GM23338 (cell line): ENCODE results near the gene SOAT1. TPM values are rescaled to one million over a fixed set of nuclear protein-coding genes. Genes with fewer than 3 reads are reported as not detected.

ENCODE experiments used
- ATAC-seq: fragments of 200-7000 bp; cut with Tn5 transposase; 3 replicates; pipeline ENCODE4 v1.9.1; 2020
- DNase-seq: peaks from one replicate; pipeline ENCODE4 v3.0.0-alpha.2; 2015; ENCODE audit warnings: low spot score
- H2AFZ ChIP-seq: fragments of 200-600 bp; sonication (generic); 2 replicates; pipeline ENCODE4 v1.8.0; 2016; ENCODE audit warnings: antibody characterized with exemption, mild to moderate bottlenecking, moderate library complexity
- H3F3A ChIP-seq: fragments of 200-600 bp; sonication (generic); replicated peaks from 2 replicates; pipeline ENCODE4 v1.8.0; 2017; ENCODE audit warnings: antibody characterized with exemption, mixed run types, low read depth
- H3K27ac ChIP-seq: fragments of 200-600 bp; sonication (generic); 2 replicates; pipeline ENCODE4 v1.6.1; 2016; ENCODE audit warnings: low read depth
- H3K27me3 ChIP-seq: fragments of 200-600 bp; sonication (generic); 2 replicates; pipeline ENCODE4 v1.8.0; 2016; ENCODE audit warnings: mild to moderate bottlenecking, mixed run types, moderate library complexity; ENCODE audit not compliant: insufficient read depth
- H3K36me3 ChIP-seq: fragments of 200-600 bp; sonication (generic); 2 replicates; pipeline ENCODE4 v1.8.0; 2016; ENCODE audit warnings: mild to moderate bottlenecking; ENCODE audit not compliant: insufficient read depth
- H3K4me1 ChIP-seq: fragments of 200-600 bp; sonication (generic); 2 replicates; pipeline ENCODE4 v1.8.0; 2016; ENCODE audit warnings: mild to moderate bottlenecking, moderate library complexity; ENCODE audit not compliant: insufficient read depth
- H3K4me2 ChIP-seq: fragments of 200-600 bp; sonication (generic); 2 replicates; pipeline ENCODE4 v1.7.1; 2017; ENCODE audit warnings: mixed run types
- H3K4me3 ChIP-seq: fragments of 200-600 bp; sonication (generic); 2 replicates; pipeline ENCODE4 v1.6.1; 2016; ENCODE audit warnings: mixed run types
- H3K79me2 ChIP-seq: fragments of 200-600 bp; sonication (generic); replicated peaks from 2 replicates; pipeline ENCODE4 v1.8.0; 2017; ENCODE audit warnings: mild to moderate bottlenecking; ENCODE audit not compliant: insufficient read depth
- H3K9me2 ChIP-seq: fragments of 200-600 bp; sonication (generic); 2 replicates; pipeline ENCODE4 v1.8.0; 2017; ENCODE audit not compliant: insufficient read depth
- H4K20me1 ChIP-seq: fragments of 200-600 bp; sonication (generic); replicated peaks from 2 replicates; pipeline ENCODE4 v1.8.0; 2017; ENCODE audit warnings: mild to moderate bottlenecking; ENCODE audit not compliant: insufficient read depth
- H3K27ac Mint-ChIP-seq: 2 replicates; pipeline ENCODE4 v1.8.0; 2020; ENCODE audit warnings: inconsistent platforms, mild to moderate bottlenecking, moderate library complexity, mixed read lengths
- H3K27me3 Mint-ChIP-seq: 3 replicates; pipeline ENCODE4 v1.8.0; 2022; ENCODE audit warnings: low read depth, mild to moderate bottlenecking, moderate library complexity, mixed read lengths, inconsistent platforms; ENCODE audit not compliant: insufficient read depth, poor library complexity
- H3K36me3 Mint-ChIP-seq: 3 replicates; pipeline ENCODE4 v1.8.0; 2021; ENCODE audit warnings: low read depth, mild to moderate bottlenecking, inconsistent platforms, moderate library complexity, mixed read lengths
- H3K4me1 Mint-ChIP-seq: 3 replicates; pipeline ENCODE4 v1.8.0; 2020; ENCODE audit warnings: mild to moderate bottlenecking, inconsistent platforms, mixed read lengths
- H3K4me3 Mint-ChIP-seq: 3 replicates; pipeline ENCODE4 v1.8.0; 2021; ENCODE audit warnings: moderate library complexity, mild to moderate bottlenecking, inconsistent platforms, mixed read lengths
- H3K9me3 Mint-ChIP-seq: 3 replicates; pipeline ENCODE4 v1.8.0; 2020; ENCODE audit warnings: moderate library complexity, mild to moderate bottlenecking, inconsistent platforms, mixed read lengths
- CREB1 ChIP-seq: fragments of 250-450 bp; sonication (Bioruptor Pico); IDR thresholded peaks from 2 replicates; pipeline ENCODE4 v1.5.0; 2020; ENCODE audit warnings: low read depth, mild to moderate bottlenecking, moderate library complexity
- EZH2 ChIP-seq: fragments of 200-600 bp; sonication (generic); IDR thresholded peaks from one replicate; pipeline ENCODE4 v1.8.0; 2017; ENCODE audit warnings: antibody characterized with exemption, mild to moderate bottlenecking, low read depth; ENCODE audit not compliant: unreplicated experiment
- NANOG ChIP-seq: IDR thresholded peaks from 2 replicates; pipeline ENCODE4 v1.6.1; 2016; ENCODE audit warnings: antibody characterized with exemption, borderline replicate concordance
- POLR2AphosphoS5 ChIP-seq: IDR thresholded peaks from 2 replicates; pipeline ENCODE4 v1.6.1; 2016; ENCODE audit warnings: antibody characterized with exemption, low read depth
- STAT1 ChIP-seq: IDR thresholded peaks from one replicate; pipeline ENCODE4 v1.6.1; 2016; ENCODE audit warnings: antibody characterized with exemption; ENCODE audit not compliant: unreplicated experiment
- ZNF114 ChIP-seq: fragments of 250-450 bp; sonication (Bioruptor Pico); IDR thresholded peaks from 2 replicates; pipeline ENCODE4 v1.5.0; 2020; ENCODE audit warnings: mild to moderate bottlenecking, moderate library complexity
- ZNF331 ChIP-seq: fragments of 250-450 bp; sonication (Bioruptor Pico); IDR thresholded peaks from 2 replicates; pipeline ENCODE4 v1.5.0; 2020; ENCODE audit warnings: low read depth, mild to moderate bottlenecking, moderate library complexity
- polyA plus RNA-seq: library from polyadenylated mRNA; unstranded; fragments of >200 nt; fragmentation: Nextera tagmentation; extraction: Ambion mirVana; gene quantifications from 2 replicates; pipeline ENCODE4 v1.2.1, GENCODE V29; 2016
- total RNA-seq: library from RNA; depleted of rRNA; stranded (reverse); fragments of >200 nt; shearing (Covaris generic); gene quantifications from 2 replicates; pipeline ENCODE4 v1.2.3, GENCODE V29; 2014
- TF ChIP-seq, protein P1 (sequence below): IDR thresholded peaks from 2 replicates; pipeline ENCODE4 v1.6.1; 2016; ENCODE audit warnings: antibody characterized with exemption
- TF ChIP-seq, protein P2 (sequence below), 2 experiments: fragments of 200-600 bp in 1 of 2; sonication (generic) in 1 of 2; conservative IDR thresholded peaks; 2 replicates each; pipeline versions ENCODE4 v1.5.1 to v1.6.1; 2016 to 2017; ENCODE audit warnings: antibody characterized with exemption in 2 of 2, low read depth in 2 of 2, mild to moderate bottlenecking in 2 of 2, moderate library complexity in 1 of 2

The SOAT1 gene
- total and polyA plus RNA-seq, 2 experiments from 2014 or later: 1.3 to 2.6 TPM

DNA sequence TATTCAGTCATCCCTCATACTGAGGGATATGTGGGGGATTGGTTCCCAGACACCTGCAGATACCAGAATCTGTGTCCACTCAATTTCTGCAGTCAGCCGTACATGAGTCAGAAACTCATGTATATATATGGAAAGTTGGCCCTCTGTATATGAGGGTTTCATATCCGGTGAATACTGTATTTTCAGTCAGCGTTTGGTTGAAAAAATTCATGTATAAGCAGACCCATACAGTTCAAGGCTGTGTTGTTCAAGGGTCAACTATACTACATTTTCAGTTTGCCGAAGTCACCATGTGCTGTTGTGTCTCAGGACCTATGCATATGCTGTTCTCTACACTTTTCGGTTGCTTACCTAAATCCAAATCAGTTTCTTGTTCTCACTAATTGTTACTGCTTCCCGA is 82.6 kb downstream of the SOAT1 start:
- H3K4me1 Mint-ChIP-seq: no peaks in the 10 kb centered on the region
- no peaks in the 10 kb centered on the region for H3K27me3 Mint-ChIP-seq
- no peaks in the 10 kb centered on the region for H3K9me3 Mint-ChIP-seq
- H3K9me2 ChIP-seq: no peaks in the 10 kb centered on the region
- H3K4me3 ChIP-seq: no peak overlapping the region
- no peak for DNase-seq
- no peak overlapping the region for H2AFZ ChIP-seq
- H3K27ac Mint-ChIP-seq: no peak overlapping the region
- no peaks in the 10 kb centered on the region for H3K27me3 ChIP-seq
- H3F3A ChIP-seq: no peaks in the 10 kb centered on the region
- H4K20me1 ChIP-seq: no peaks in the 10 kb centered on the region
- no peak overlapping the region for H3K4me2 ChIP-seq
- H3K4me1 ChIP-seq: no peaks in the 10 kb centered on the region
- H3K36me3 ChIP-seq: no peaks in the 10 kb centered on the region
- no peaks in the 10 kb centered on the region for H3K36me3 Mint-ChIP-seq
- TF ChIP-seq ZNF331 (CRISPR knock-in tag) (no peak), CREB1 (no peak), POLR2AphosphoS5 (no peak), EZH2 (no peak), ZNF114 (CRISPR knock-in tag) (no peak), STAT1 (no peak)
- TF ChIP-seq, protein P1, sequence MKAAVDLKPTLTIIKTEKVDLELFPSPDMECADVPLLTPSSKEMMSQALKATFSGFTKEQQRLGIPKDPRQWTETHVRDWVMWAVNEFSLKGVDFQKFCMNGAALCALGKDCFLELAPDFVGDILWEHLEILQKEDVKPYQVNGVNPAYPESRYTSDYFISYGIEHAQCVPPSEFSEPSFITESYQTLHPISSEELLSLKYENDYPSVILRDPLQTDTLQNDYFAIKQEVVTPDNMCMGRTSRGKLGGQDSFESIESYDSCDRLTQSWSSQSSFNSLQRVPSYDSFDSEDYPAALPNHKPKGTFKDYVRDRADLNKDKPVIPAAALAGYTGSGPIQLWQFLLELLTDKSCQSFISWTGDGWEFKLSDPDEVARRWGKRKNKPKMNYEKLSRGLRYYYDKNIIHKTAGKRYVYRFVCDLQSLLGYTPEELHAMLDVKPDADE: no peak
- TF ChIP-seq, protein P2, sequence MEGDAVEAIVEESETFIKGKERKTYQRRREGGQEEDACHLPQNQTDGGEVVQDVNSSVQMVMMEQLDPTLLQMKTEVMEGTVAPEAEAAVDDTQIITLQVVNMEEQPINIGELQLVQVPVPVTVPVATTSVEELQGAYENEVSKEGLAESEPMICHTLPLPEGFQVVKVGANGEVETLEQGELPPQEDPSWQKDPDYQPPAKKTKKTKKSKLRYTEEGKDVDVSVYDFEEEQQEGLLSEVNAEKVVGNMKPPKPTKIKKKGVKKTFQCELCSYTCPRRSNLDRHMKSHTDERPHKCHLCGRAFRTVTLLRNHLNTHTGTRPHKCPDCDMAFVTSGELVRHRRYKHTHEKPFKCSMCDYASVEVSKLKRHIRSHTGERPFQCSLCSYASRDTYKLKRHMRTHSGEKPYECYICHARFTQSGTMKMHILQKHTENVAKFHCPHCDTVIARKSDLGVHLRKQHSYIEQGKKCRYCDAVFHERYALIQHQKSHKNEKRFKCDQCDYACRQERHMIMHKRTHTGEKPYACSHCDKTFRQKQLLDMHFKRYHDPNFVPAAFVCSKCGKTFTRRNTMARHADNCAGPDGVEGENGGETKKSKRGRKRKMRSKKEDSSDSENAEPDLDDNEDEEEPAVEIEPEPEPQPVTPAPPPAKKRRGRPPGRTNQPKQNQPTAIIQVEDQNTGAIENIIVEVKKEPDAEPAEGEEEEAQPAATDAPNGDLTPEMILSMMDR (conservative IDR thresholded peaks at IDR 0.05; ENCODE audit: low read depth in 2 of 2): no peak
- H3K27ac ChIP-seq: no peak overlapping the region
- H3K79me2 ChIP-seq: no peaks in the 10 kb centered on the region
- no peak overlapping the region for H3K4me3 Mint-ChIP-seq
- ATAC-seq: no peak

DNA sequence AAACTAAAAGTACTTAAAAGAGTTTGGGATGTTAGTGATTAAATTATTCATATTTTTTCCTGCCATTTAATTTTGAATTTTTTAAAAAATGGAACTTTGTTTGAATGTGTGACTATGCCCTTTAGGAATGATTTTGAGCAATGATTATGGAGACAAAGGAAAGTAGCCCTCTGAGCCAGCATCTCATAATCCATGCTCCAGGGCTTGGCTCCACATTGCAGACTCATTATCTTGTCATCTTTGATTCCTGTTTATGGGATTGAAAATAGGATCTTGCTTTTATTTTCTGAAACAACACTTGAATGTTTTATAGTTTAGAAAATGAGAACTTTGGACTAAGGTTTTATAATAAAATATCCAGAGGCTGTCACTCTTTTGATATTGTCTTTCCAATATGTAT is 86.7 kb downstream of the SOAT1 start:
- ATAC-seq: no peak
- H3K27ac Mint-ChIP-seq: no peak overlapping the region

DNA sequence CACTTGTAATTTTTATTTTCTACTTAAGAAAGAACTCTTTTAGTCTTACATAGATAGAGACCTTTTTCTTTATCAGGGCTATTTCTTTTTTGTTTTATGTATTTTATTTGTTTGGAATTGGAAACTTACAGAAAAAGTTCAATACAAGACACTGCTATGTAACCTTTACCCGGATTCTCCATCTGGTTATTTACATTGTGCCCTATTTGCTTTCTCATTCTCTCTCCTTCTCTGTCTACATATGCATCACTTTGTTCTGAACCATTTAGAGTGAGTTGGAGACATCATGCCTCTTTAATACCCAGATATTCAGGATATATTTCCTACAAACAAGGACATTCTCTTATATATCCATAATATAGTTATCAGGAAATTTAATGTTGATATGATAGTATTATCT is 90.4 kb downstream of the SOAT1 start:
- Mint-ChIP-seq H3K36me3 (no peaks in the 10 kb centered on the region), H3K4me3 (no peak overlapping the region), H3K9me3 (no peaks in the 10 kb centered on the region), H3K27ac (no peak overlapping the region), H3K27me3 (peaks cover 2% of the 10 kb centered on the region), H3K4me1 (no peaks in the 10 kb centered on the region)
- no peaks in the 10 kb centered on the region for H3K4me1 ChIP-seq
- H3K4me2 ChIP-seq: no peak overlapping the region
- H3K9me2 ChIP-seq: no peaks in the 10 kb centered on the region
- H4K20me1 ChIP-seq: no peaks in the 10 kb centered on the region
- H3F3A ChIP-seq: no peaks in the 10 kb centered on the region
- no peak for DNase-seq
- no peak overlapping the region for H3K27ac ChIP-seq
- H3K36me3 ChIP-seq: no peaks in the 10 kb centered on the region
- ATAC-seq: no peak
- H3K79me2 ChIP-seq: no peaks in the 10 kb centered on the region
- H3K27me3 ChIP-seq: no peaks in the 10 kb centered on the region
- no peak overlapping the region for H2AFZ ChIP-seq
- no peak overlapping the region for H3K4me3 ChIP-seq
- TF ChIP-seq POLR2AphosphoS5 (no peak), EZH2 (no peak), ZNF114 (CRISPR knock-in tag) (no peak), CREB1 (no peak), NANOG (no peak)
- TF ChIP-seq, protein P1: no peak

More for the DNA sequence above, 86.7 kb downstream of the SOAT1 start:
- no peak for DNase-seq
- Histone ChIP-seq H3K9me2 (no peaks in the 10 kb centered on the region), H3K4me3 (no peak overlapping the region), H2AFZ (no peak overlapping the region), H4K20me1 (no peaks in the 10 kb centered on the region), H3K27me3 (no peaks in the 10 kb centered on the region), H3K36me3 (no peaks in the 10 kb centered on the region), H3K4me2 (no peak overlapping the region), H3K27ac (no peak overlapping the region), H3K4me1 (no peaks in the 10 kb centered on the region), H3F3A (no peaks in the 10 kb centered on the region), H3K79me2 (no peaks in the 10 kb centered on the region)
- Mint-ChIP-seq H3K27me3 (no peaks in the 10 kb centered on the region), H3K36me3 (no peaks in the 10 kb centered on the region), H3K9me3 (no peaks in the 10 kb centered on the region), H3K4me1 (no peaks in the 10 kb centered on the region), H3K4me3 (no peak overlapping the region)
- TF ChIP-seq ZNF331 (CRISPR knock-in tag) (no peak), POLR2AphosphoS5 (no peak), CREB1 (no peak)
